Loucy (cell line): ENCODE measurements around the gene KLC1.

ENCODE experiments used
- H2AFZ ChIP-seq: fragments of 200-600 bp; sonication (generic); 2 replicates; pipeline ENCODE4 v1.6.0; 2016; ENCODE audit warnings: antibody characterized with exemption, mild to moderate bottlenecking, low read length, moderate library complexity
- H3F3A ChIP-seq: fragments of 200-600 bp; 2 replicates; pipeline ENCODE4 v1.6.0; 2016; ENCODE audit warnings: antibody characterized with exemption, low read depth, mild to moderate bottlenecking
- H3K27me3 ChIP-seq: fragments of 200-600 bp; sonication (generic); 2 replicates; pipeline ENCODE4 v1.6.1; 2014; ENCODE audit warnings: low read length, mild to moderate bottlenecking; ENCODE audit not compliant: insufficient read depth, poor library complexity, severe bottlenecking
- H3K36me3 ChIP-seq: fragments of 200-600 bp; sonication (generic); 2 replicates; pipeline ENCODE4 v1.6.1; 2016; ENCODE audit warnings: low read length; ENCODE audit not compliant: insufficient read depth
- H3K4me1 ChIP-seq: fragments of 200-600 bp; sonication (generic); 2 replicates; pipeline ENCODE4 v1.5.1; 2014; ENCODE audit warnings: low read length, mild to moderate bottlenecking; ENCODE audit not compliant: insufficient read depth, poor library complexity, severe bottlenecking
- H3K4me2 ChIP-seq: fragments of 200-600 bp; sonication (generic); 2 replicates; pipeline ENCODE4 v1.6.0; 2014; ENCODE audit warnings: antibody characterized with exemption, low read length, low read depth, mild to moderate bottlenecking; ENCODE audit not compliant: poor library complexity, severe bottlenecking
- H3K4me3 ChIP-seq: fragments of 200-600 bp; sonication (generic); 2 replicates; pipeline ENCODE4 v1.5.1; 2014; ENCODE audit warnings: low read length, mild to moderate bottlenecking, mixed read lengths; ENCODE audit not compliant: poor library complexity, severe bottlenecking
- H3K79me2 ChIP-seq: fragments of 200-600 bp; sonication (generic); 2 replicates; pipeline ENCODE4 v1.6.1; 2014; ENCODE audit warnings: low read length; ENCODE audit not compliant: insufficient read depth
- H3K9ac ChIP-seq: fragments of 200-600 bp; sonication (generic); 2 replicates; pipeline ENCODE4 v1.6.0; 2014; ENCODE audit warnings: mild to moderate bottlenecking, low read depth, low read length, moderate library complexity; ENCODE audit not compliant: poor library complexity, severe bottlenecking
- H3K9me2 ChIP-seq: fragments of 200-600 bp; sonication (generic); replicated peaks from 2 replicates; pipeline ENCODE4 v1.6.1; 2016; ENCODE audit warnings: low read depth, low read length, mixed read lengths
- H3K9me3 ChIP-seq: fragments of 200-600 bp; sonication (generic); 2 replicates; pipeline ENCODE4 v1.6.1; 2014; ENCODE audit warnings: mild to moderate bottlenecking, antibody characterized with exemption, low read length, low read depth; ENCODE audit not compliant: insufficient read depth
- H4K20me1 ChIP-seq: fragments of 200-600 bp; sonication (generic); 2 replicates; pipeline ENCODE4 v1.6.0; 2014; ENCODE audit warnings: antibody characterized with exemption, low read length, mild to moderate bottlenecking; ENCODE audit not compliant: insufficient read depth, poor library complexity, severe bottlenecking
- EZH2phosphoT487 ChIP-seq: fragments of 200-600 bp; IDR thresholded peaks from 2 replicates; pipeline ENCODE4 v1.6.1; 2018; ENCODE audit warnings: antibody characterized with exemption, mild to moderate bottlenecking, moderate library complexity, borderline replicate concordance
- TF ChIP-seq, protein P1 (sequence below): fragments of 200-600 bp; sonication (generic); conservative IDR thresholded peaks from 2 replicates; pipeline ENCODE4 v1.5.1; 2014; ENCODE audit warnings: mild to moderate bottlenecking, antibody characterized with exemption, low read length

The KLC1 gene

GRCh38 chr14:103714063-103714724 lies 85.2 kb downstream of the KLC1 start:
- Histone ChIP-seq H3K27me3 (no peaks in the 10 kb centered on the region), H3K4me3 (peak overlapping the region; percentile 78), H3K79me2 (peaks cover 35% of the 10 kb centered on the region), H2AFZ (no peak overlapping the region), H3K9me3 (no peaks in the 10 kb centered on the region), H3K4me2 (peak overlapping the region; percentile 94), H3K9ac (peak overlapping the region; percentile 78), H4K20me1 (peaks cover 9% of the 10 kb centered on the region), H3K4me1 (peaks cover 12% of the 10 kb centered on the region), H3K9me2 (no peaks in the 10 kb centered on the region), H3K36me3 (no peaks in the 10 kb centered on the region), H3F3A (no peaks in the 10 kb centered on the region)
- TF ChIP-seq, protein P1, sequence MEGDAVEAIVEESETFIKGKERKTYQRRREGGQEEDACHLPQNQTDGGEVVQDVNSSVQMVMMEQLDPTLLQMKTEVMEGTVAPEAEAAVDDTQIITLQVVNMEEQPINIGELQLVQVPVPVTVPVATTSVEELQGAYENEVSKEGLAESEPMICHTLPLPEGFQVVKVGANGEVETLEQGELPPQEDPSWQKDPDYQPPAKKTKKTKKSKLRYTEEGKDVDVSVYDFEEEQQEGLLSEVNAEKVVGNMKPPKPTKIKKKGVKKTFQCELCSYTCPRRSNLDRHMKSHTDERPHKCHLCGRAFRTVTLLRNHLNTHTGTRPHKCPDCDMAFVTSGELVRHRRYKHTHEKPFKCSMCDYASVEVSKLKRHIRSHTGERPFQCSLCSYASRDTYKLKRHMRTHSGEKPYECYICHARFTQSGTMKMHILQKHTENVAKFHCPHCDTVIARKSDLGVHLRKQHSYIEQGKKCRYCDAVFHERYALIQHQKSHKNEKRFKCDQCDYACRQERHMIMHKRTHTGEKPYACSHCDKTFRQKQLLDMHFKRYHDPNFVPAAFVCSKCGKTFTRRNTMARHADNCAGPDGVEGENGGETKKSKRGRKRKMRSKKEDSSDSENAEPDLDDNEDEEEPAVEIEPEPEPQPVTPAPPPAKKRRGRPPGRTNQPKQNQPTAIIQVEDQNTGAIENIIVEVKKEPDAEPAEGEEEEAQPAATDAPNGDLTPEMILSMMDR, result no peak
- TF ChIP-seq EZH2phosphoT487, result no peak

DNA sequence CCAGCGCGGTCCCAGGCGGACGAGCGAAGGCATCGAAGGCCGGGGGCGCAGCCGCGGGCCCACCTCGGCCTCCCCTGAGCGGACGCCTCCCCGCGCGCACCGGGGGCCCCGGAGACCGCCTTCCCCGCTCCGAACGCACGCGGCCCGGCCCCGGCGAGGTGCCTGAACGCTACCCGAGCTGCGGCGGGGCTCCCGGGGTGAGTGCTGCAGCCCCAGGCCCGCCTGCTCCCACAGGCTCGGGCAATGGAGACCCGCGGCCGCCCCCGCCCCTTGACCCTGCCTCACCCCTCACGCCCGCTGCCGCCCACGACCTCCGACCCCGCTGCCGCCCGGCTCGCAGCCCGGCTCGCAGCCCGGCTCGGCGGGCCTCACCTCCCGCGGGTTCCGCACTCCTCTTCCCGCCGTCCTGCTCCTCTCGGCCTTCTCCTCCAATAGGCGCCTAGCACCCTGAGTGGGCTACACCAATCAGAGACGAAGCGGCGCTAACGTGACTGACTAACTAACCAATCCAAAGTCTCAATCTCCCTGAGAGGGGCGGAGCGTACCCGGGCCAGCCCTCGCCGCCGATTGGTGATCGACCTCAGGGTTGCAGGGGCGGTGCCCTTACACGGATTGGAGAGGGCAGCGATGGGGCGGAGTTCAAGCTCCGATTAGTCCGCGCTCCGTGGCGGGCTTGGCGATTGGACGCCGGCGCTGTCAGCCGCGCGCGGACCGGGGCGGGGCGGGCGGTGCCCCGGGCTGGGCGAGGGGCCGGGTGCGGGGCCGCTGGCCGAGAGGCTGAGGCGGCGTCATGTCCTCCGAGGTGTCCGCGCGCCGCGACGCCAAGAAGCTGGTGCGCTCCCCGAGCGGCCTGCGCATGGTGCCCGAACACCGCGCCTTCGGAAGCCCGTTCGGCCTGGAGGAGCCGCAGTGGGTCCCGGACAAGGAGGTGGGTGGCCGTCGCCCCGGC lies 86.3 kb downstream of the KLC1 start, which contains the start of the genes XRCC3 and ZFYVE21:
Gene XRCC3 (minus strand): TSS at position 400 of the 949 bp plus-strand sequence. CDS start 4,364 bp downstream, outside the sequence.
Gene ZFYVE21 (plus strand): TSS at position 759 of the 949 bp plus-strand sequence. CDS start 32 bp downstream, at position 791.
- Histone ChIP-seq H3K9me3 (no peaks in the 10 kb centered on the region), H3K36me3 (no peaks in the 10 kb centered on the region), H3K4me3 (peak within 1 kb of the TSS; percentile 78), H2AFZ (peak within 1 kb of the TSS; percentile 53; the same call in 1 of the 2 replicates), H3K79me2 (peaks cover 43% of the 10 kb centered on the region), H4K20me1 (peaks cover 9% of the 10 kb centered on the region), H3F3A (no peaks in the 10 kb centered on the region), H3K4me2 (peak within 1 kb of the TSS; percentile 94), H3K9ac (peak within 1 kb of the TSS; percentile 78), H3K27me3 (no peaks in the 10 kb centered on the region), H3K4me1 (peaks cover 12% of the 10 kb centered on the region), H3K9me2 (no peaks in the 10 kb centered on the region)
- TF ChIP-seq, protein P1, result no peak
- no peak for TF ChIP-seq EZH2phosphoT487

GRCh38 chr14:103716091-103716801 lies 87.2 kb downstream of the KLC1 start:
- Histone ChIP-seq H3F3A (no peaks in the 10 kb centered on the region), H3K9me2 (no peaks in the 10 kb centered on the region), H3K4me3 (peak overlapping the region; percentile 76), H3K4me1 (peaks cover 12% of the 10 kb centered on the region), H3K36me3 (no peaks in the 10 kb centered on the region), H3K9me3 (no peaks in the 10 kb centered on the region), H3K4me2 (peak overlapping the region; percentile 77), H3K27me3 (no peaks in the 10 kb centered on the region), H3K9ac (peak overlapping the region; percentile 74), H4K20me1 (peaks cover 9% of the 10 kb centered on the region), H2AFZ (peak overlapping the region; percentile 31; the same call in 1 of the 2 replicates), H3K79me2 (peaks cover 43% of the 10 kb centered on the region)
- TF ChIP-seq EZH2phosphoT487, result no peak
- TF ChIP-seq, protein P1, result no peak
